ENCODE data around the gene ZNF274. TPM values are rescaled to one million over a fixed set of nuclear protein-coding genes. Genes with fewer than 3 reads are reported as not detected.
A peak's percentile ranks its signal among the peaks of the same experiment; 100 is the strongest.

The ZNF274 gene
- total RNA-seq, 2 experiments from 2014 or later = 24.0 to 25.9 TPM

GRCh38 chr19:58166268-58166667 is 16.6 kb upstream of the ZNF274 start:
- H3K9me3 Mint-ChIP-seq = peaks cover 57% of the 10 kb centered on the region
- H3K4me1 Mint-ChIP-seq (ENCODE audit: low read depth) = no peaks in the 10 kb centered on the region
- ATAC-seq = no peak
- H3K4me3 Mint-ChIP-seq = no peak overlapping the region
- no peaks in the 10 kb centered on the region for H3K27me3 Mint-ChIP-seq
- TF ChIP-seq CTCF (IDR thresholded peaks at IDR 0.05) = no peak
- intact Hi-C loops (cut with micrococcal nuclease) = no loop called here
- no peak overlapping the region for H3K27ac Mint-ChIP-seq
- ChIA-PET POLR2A (interaction anchor here (0.6 kb wide), 1 partner anchor 767 kb away, joined by 3 read pairs; no protein-coding TSS in a partner anchor), CTCF (no interaction called here)
- no peak for DNase-seq
- H3K36me3 Mint-ChIP-seq (ENCODE audit: low read depth) = peaks cover 24% of the 10 kb centered on the region

GRCh38 chr19:58166708-58167280 is 16.1 kb upstream of the ZNF274 start:
- no peak for TF ChIP-seq CTCF (IDR thresholded peaks at IDR 0.05)
- no peak overlapping the region for H3K27ac Mint-ChIP-seq
- H3K4me1 Mint-ChIP-seq (ENCODE audit: low read depth) = no peaks in the 10 kb centered on the region
- no peaks in the 10 kb centered on the region for H3K27me3 Mint-ChIP-seq
- H3K4me3 Mint-ChIP-seq = no peak overlapping the region
- intact Hi-C loops (cut with micrococcal nuclease) = no loop called here
- ATAC-seq (no peak), DNase-seq (no peak)
- peaks cover 56% of the 10 kb centered on the region for H3K9me3 Mint-ChIP-seq
- POLR2A ChIA-PET = interaction anchor here (0.6 kb wide), 1 partner anchor 768 kb away, joined by 3 read pairs; no protein-coding TSS in a partner anchor
- CTCF ChIA-PET = no interaction called here
- H3K36me3 Mint-ChIP-seq (ENCODE audit: low read depth) = peaks cover 23% of the 10 kb centered on the region

GRCh38 chr19:58170860-58171259 is 12.0 kb upstream of the ZNF274 start:
- no peak for TF ChIP-seq CTCF (IDR thresholded peaks at IDR 0.05)
- Mint-ChIP-seq H3K4me1 (ENCODE audit: low read depth) (no peaks in the 10 kb centered on the region), H3K27ac (no peak overlapping the region), H3K9me3 (peaks cover 54% of the 10 kb centered on the region), H3K4me3 (no peak overlapping the region), H3K27me3 (peaks cover 1% of the 10 kb centered on the region), H3K36me3 (ENCODE audit: low read depth) (peaks cover 23% of the 10 kb centered on the region)
- intact Hi-C loops (cut with micrococcal nuclease) = no loop called here
- ChIA-PET CTCF (no interaction called here), POLR2A (no interaction called here)
- no peak for ATAC-seq
- DNase-seq = no peak

- peak; percentile 71 for TF ChIP-seq CTCF (IDR thresholded peaks at IDR 0.05)
- ATAC-seq (peak; percentile 15), DNase-seq (peak; percentile 87)
- Mint-ChIP-seq H3K9me3 (peaks cover 43% of the 10 kb centered on the region), H3K4me3 (peak overlapping the region; percentile 91), H3K27me3 (no peaks in the 10 kb centered on the region), H3K27ac (peak overlapping the region; percentile 99), H3K36me3 (ENCODE audit: low read depth) (peaks cover 57% of the 10 kb centered on the region), H3K4me1 (ENCODE audit: low read depth) (peaks cover 19% of the 10 kb centered on the region)
- POLR2A ChIA-PET = interaction anchor here (1.1 to 2.4 kb wide), 3 partner anchors 28 to 337 kb away, joined by 3 to 6 read pairs (median 6); partner anchors contain the start of genes ZBTB45 and ZNF544
- CTCF ChIA-PET = interaction anchor here (0.6 to 1.3 kb wide), 4 partner anchors 9 to 160 kb away, joined by 3 read pairs; partner anchors contain the start of gene ZNF135
- intact Hi-C loops (cut with micrococcal nuclease) = no loop called here
Measured at GRCh38 chr19:58181902-58182576, 822 bp upstream of the ZNF274 start.

- H3K27ac Mint-ChIP-seq = peak overlapping the region; percentile 99
- peak; percentile 83 for ATAC-seq
- ChIA-PET POLR2A (interaction anchor here (1.1 to 2.4 kb wide), 5 partner anchors 18 to 337 kb away, joined by 3 to 6 read pairs (median 5); partner anchors contain the start of genes ZBTB45 and ZNF544), CTCF (interaction anchor here (0.7 to 1.3 kb wide), 3 partner anchors 8 to 127 kb away, joined by 3 read pairs; partner anchors contain the start of gene ZNF135)
- intact Hi-C loops (cut with micrococcal nuclease) = no loop called here
- TF ChIP-seq CTCF (IDR thresholded peaks at IDR 0.05) = no peak
- H3K4me1 Mint-ChIP-seq (ENCODE audit: low read depth) = peaks cover 19% of the 10 kb centered on the region
- peak overlapping the region; percentile 91 for H3K4me3 Mint-ChIP-seq
- H3K9me3 Mint-ChIP-seq = peaks cover 38% of the 10 kb centered on the region
- no peaks in the 10 kb centered on the region for H3K27me3 Mint-ChIP-seq
- peaks cover 58% of the 10 kb centered on the region for H3K36me3 Mint-ChIP-seq (ENCODE audit: low read depth)
- peak; percentile 95 for DNase-seq
Measured at GRCh38 chr19:58182577-58182988, 278 bp upstream of the ZNF274 start.
